Loucy (cell line): ENCODE results near the gene ERVH48-1.

Source experiments
- CTCF ChIP-seq: fragments of 200-600 bp; sonication (generic); conservative IDR thresholded peaks from 2 replicates; pipeline ENCODE4 v1.5.1; 2014; ENCODE audit warnings: mild to moderate bottlenecking, antibody characterized with exemption, low read length
- EZH2phosphoT487 ChIP-seq: fragments of 200-600 bp; IDR thresholded peaks from 2 replicates; pipeline ENCODE4 v1.6.1; 2018; ENCODE audit warnings: antibody characterized with exemption, mild to moderate bottlenecking, moderate library complexity, borderline replicate concordance

GRCh38 chr21:42922918-42923317 is 2.5 kb downstream of the ERVH48-1 start:
- no peak for TF ChIP-seq CTCF
- no peak for TF ChIP-seq EZH2phosphoT487
